Smooth muscle cell (in vitro differentiated cells): ENCODE results near the gene CFAP57. TPM values are rescaled to one million over a fixed set of nuclear protein-coding genes. Genes with fewer than 3 reads are reported as not detected.

ENCODE experiments used
- DNase-seq: peaks from one replicate; lab custom pipeline; 2025; ENCODE audit not compliant: unreplicated experiment; lab: John Stamatoyannopoulos, UW
- H2AFZ ChIP-seq: fragments of 200-600 bp; sonication (generic); 2 replicates; pipeline ENCODE4 v1.6.0; 2016; ENCODE audit warnings: antibody characterized with exemption, low read depth, mild to moderate bottlenecking
- H3F3A ChIP-seq: fragments of 200-600 bp; sonication (generic); 2 replicates; pipeline ENCODE4 v1.6.0; 2017; ENCODE audit warnings: antibody characterized with exemption, low read depth
- H3K27ac ChIP-seq: fragments of 200-600 bp; sonication (generic); 2 replicates; pipeline ENCODE4 v1.5.1; 2016; ENCODE audit warnings: low read depth, mild to moderate bottlenecking
- H3K27me3 ChIP-seq: fragments of 200-600 bp; sonication (generic); 2 replicates; pipeline ENCODE4 v1.6.1; 2016; ENCODE audit warnings: low read depth, mild to moderate bottlenecking
- H3K36me3 ChIP-seq: fragments of 200-600 bp; sonication (generic); 2 replicates; pipeline ENCODE4 v1.5.1; 2016; ENCODE audit warnings: low read depth
- H3K4me1 ChIP-seq: fragments of 200-600 bp; sonication (generic); 2 replicates; pipeline ENCODE4 v1.5.1; 2016; ENCODE audit warnings: low read depth
- H3K4me2 ChIP-seq: fragments of 200-600 bp; sonication (generic); 2 replicates; pipeline ENCODE4 v1.6.0; 2016; ENCODE audit warnings: mild to moderate bottlenecking
- H3K4me3 ChIP-seq: fragments of 200-600 bp; sonication (generic); 2 replicates; pipeline ENCODE4 v1.5.1; 2016; ENCODE audit warnings: mild to moderate bottlenecking
- H3K79me2 ChIP-seq: fragments of 200-600 bp; sonication (generic); 2 replicates; pipeline ENCODE4 v1.6.0; 2016; ENCODE audit warnings: low read depth, mild to moderate bottlenecking
- H3K9ac ChIP-seq: fragments of 200-600 bp; sonication (generic); 2 replicates; pipeline ENCODE4 v1.6.0; 2016; ENCODE audit warnings: low read depth
- H3K9me3 ChIP-seq: fragments of 200-600 bp; sonication (generic); replicated peaks from 2 replicates; pipeline ENCODE4 v1.5.1; 2016; ENCODE audit warnings: low read depth
- H4K20me1 ChIP-seq: fragments of 200-600 bp; sonication (generic); 2 replicates; pipeline ENCODE4 v1.6.0; 2016; ENCODE audit warnings: low read depth
- WGBS: methylation state at CpG from one replicate; pipeline ENCODE4 v1.1.7; 2016; ENCODE audit warnings: low lambda C conversion rate; 5-methylcytosine and 5-hydroxymethylcytosine counted together
- polyA plus RNA-seq: library from polyadenylated mRNA; unstranded; fragments of >200 nt; fragmentation: Nextera tagmentation; extraction: Ambion mirVana; gene quantifications from 2 replicates; pipeline ENCODE4 v1.2.1, GENCODE V29; 2016
- total RNA-seq: library from RNA; depleted of rRNA; stranded (reverse); fragments of >200 nt; gene quantifications from 2 replicates; pipeline ENCODE4 v1.2.3, GENCODE V29; 2014
- TF ChIP-seq, protein P1 (sequence below): fragments of 200-600 bp; sonication (generic); IDR thresholded peaks from 2 replicates; pipeline ENCODE4 v1.5.1; 2017; ENCODE audit warnings: borderline replicate concordance, mild to moderate bottlenecking, antibody characterized with exemption; ENCODE audit not compliant: insufficient read depth, poor library complexity, severe bottlenecking

The CFAP57 gene
- total and polyA plus RNA-seq, 2 experiments from 2014 or later, result 0.22 TPM; not detected in 1

GRCh38 chr1:43294761-43295160, 122.6 kb downstream of the CFAP57 start:
- Histone ChIP-seq H3K27me3 (no peaks in the 10 kb centered on the region), H3K4me2 (no peak overlapping the region), H3F3A (no peaks in the 10 kb centered on the region), H3K4me1 (peaks cover 23% of the 10 kb centered on the region), H3K27ac (no peak overlapping the region), H3K9me3 (no peaks in the 10 kb centered on the region), H2AFZ (no peak overlapping the region), H3K36me3 (no peaks in the 10 kb centered on the region), H3K79me2 (no peaks in the 10 kb centered on the region), H4K20me1 (no peaks in the 10 kb centered on the region), H3K4me3 (no peak overlapping the region), H3K9ac (no peak overlapping the region)
- WGBS, result 96% methylated on average over 8 of the region's 8 CpGs
- TF ChIP-seq, protein P1, sequence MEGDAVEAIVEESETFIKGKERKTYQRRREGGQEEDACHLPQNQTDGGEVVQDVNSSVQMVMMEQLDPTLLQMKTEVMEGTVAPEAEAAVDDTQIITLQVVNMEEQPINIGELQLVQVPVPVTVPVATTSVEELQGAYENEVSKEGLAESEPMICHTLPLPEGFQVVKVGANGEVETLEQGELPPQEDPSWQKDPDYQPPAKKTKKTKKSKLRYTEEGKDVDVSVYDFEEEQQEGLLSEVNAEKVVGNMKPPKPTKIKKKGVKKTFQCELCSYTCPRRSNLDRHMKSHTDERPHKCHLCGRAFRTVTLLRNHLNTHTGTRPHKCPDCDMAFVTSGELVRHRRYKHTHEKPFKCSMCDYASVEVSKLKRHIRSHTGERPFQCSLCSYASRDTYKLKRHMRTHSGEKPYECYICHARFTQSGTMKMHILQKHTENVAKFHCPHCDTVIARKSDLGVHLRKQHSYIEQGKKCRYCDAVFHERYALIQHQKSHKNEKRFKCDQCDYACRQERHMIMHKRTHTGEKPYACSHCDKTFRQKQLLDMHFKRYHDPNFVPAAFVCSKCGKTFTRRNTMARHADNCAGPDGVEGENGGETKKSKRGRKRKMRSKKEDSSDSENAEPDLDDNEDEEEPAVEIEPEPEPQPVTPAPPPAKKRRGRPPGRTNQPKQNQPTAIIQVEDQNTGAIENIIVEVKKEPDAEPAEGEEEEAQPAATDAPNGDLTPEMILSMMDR, result no peak
- DNase-seq, result no peak

- DNase-seq, result no peak
- TF ChIP-seq, protein P1, result no peak
- Histone ChIP-seq H3K27ac (no peak overlapping the region), H3K9me3 (no peaks in the 10 kb centered on the region), H3K4me3 (no peak overlapping the region), H2AFZ (no peak overlapping the region), H3K27me3 (no peaks in the 10 kb centered on the region), H3K9ac (no peak overlapping the region), H3K4me1 (peaks cover 23% of the 10 kb centered on the region), H3K4me2 (no peak overlapping the region), H4K20me1 (no peaks in the 10 kb centered on the region), H3F3A (no peaks in the 10 kb centered on the region), H3K79me2 (no peaks in the 10 kb centered on the region), H3K36me3 (no peaks in the 10 kb centered on the region)
- 62% methylated on average over 1 of the region's 1 CpG for WGBS
Measured at GRCh38 chr1:43296207-43296606, 124.1 kb downstream of the CFAP57 start.

DNA sequence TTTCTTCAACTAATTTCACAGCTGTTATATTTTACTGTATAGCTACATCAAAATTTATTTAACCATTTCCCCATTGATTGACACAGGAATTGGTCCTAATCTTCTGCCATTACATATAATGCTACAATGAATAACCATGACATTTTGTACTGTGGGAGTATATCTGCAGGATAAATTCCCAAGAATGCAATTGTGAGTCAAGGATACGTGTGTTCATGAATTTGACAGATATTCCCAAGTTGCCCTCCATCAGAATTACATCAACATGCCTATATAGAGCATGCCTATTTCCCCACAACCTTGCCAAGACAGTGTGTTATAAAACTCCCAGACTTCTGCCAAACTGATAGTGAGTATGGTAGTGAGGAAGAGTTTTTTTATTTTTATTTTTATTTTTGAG, 125.9 kb downstream of the CFAP57 start:
- no peaks in the 10 kb centered on the region for H3K36me3 ChIP-seq
- H3K27ac ChIP-seq, result no peak overlapping the region
- no peak overlapping the region for H3K9ac ChIP-seq
- no peaks in the 10 kb centered on the region for H4K20me1 ChIP-seq
- H3K27me3 ChIP-seq, result no peaks in the 10 kb centered on the region
- no peaks in the 10 kb centered on the region for H3K9me3 ChIP-seq
- H2AFZ ChIP-seq, result no peak overlapping the region
- H3K4me1 ChIP-seq, result peaks cover 23% of the 10 kb centered on the region
- no peaks in the 10 kb centered on the region for H3F3A ChIP-seq
- no peak overlapping the region for H3K4me2 ChIP-seq
- H3K79me2 ChIP-seq, result no peaks in the 10 kb centered on the region
- no peak overlapping the region for H3K4me3 ChIP-seq
- TF ChIP-seq, protein P1, result no peak
- DNase-seq, result no peak
- 96% methylated on average over 1 of the region's 1 CpG for WGBS

GRCh38 chr1:43299101-43299500, 127.0 kb downstream of the CFAP57 start:
- no peaks in the 10 kb centered on the region for H3F3A ChIP-seq
- DNase-seq, result no peak
- H3K9me3 ChIP-seq, result no peaks in the 10 kb centered on the region
- no peak overlapping the region for H3K4me3 ChIP-seq
- H3K9ac ChIP-seq, result no peak overlapping the region
- H3K4me1 ChIP-seq, result peaks cover 23% of the 10 kb centered on the region
- no peak overlapping the region for H2AFZ ChIP-seq
- H3K36me3 ChIP-seq, result no peaks in the 10 kb centered on the region
- no peak overlapping the region for H3K27ac ChIP-seq
- TF ChIP-seq, protein P1, result no peak
- H4K20me1 ChIP-seq, result no peaks in the 10 kb centered on the region
- H3K27me3 ChIP-seq, result no peaks in the 10 kb centered on the region
- no peak overlapping the region for H3K4me2 ChIP-seq
- no peaks in the 10 kb centered on the region for H3K79me2 ChIP-seq
